NCI-H446 treated with DMSO at 0.1 percent for 48 hours (cell line): ENCODE data around the gene TCP11.

Experiments used
- DNase-seq: peaks from one replicate; lab custom pipeline; 2025; lab: John Stamatoyannopoulos, UW

TCP11 gene

GRCh38 chr6:35173044-35173426, 31.9 kb upstream of the TCP11 start:
- no peak for DNase-seq

- DNase-seq, result no peak
Measured at GRCh38 chr6:35170891-35171290, 29.8 kb upstream of the TCP11 start.

GRCh38 chr6:35170166-35170565, 29.0 kb upstream of the TCP11 start:
- DNase-seq, result no peak

- DNase-seq, result no peak
Measured at GRCh38 chr6:35168461-35168861, 27.3 kb upstream of the TCP11 start.

DNA sequence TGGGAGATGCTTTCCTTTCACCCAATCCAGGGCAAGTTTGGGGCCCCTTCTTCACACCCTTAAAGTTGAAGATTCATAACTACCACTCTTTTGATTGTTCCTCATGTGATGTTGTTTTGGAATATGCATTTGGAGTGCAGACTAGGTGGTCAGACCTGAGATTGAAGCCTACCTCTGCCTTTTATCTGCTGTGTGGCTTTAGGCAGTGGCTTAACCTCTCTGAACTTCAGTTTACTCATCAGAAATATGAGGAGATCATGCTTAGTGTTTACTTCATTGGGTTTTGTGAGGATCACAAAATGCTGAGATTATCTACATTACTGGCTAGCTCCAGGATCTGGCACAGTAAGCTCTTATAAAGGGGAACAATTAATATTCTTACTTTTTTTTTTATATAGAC, 26.4 kb upstream of the TCP11 start:
- DNase-seq, result no peak

DNA sequence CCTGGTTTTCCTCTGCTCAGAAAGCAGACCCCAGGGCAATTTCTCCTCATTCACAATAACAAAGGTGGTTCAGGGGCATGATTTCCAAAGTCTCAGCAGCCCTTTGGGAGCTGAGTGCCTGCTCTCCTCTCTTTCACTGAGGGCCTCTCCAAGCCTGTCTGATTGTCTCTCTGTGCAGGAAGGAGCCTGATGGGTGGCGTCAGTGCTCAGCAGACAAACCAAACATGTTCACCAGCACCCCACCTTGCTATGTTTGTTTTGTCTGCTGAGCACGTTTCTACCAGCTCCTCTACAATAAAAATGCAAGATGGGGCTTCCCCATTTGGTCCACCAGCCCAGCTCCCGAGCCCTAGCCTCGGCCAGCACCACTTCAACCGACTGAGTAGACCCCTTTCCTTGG, 25.4 kb upstream of the TCP11 start:
- no peak for DNase-seq

DNA sequence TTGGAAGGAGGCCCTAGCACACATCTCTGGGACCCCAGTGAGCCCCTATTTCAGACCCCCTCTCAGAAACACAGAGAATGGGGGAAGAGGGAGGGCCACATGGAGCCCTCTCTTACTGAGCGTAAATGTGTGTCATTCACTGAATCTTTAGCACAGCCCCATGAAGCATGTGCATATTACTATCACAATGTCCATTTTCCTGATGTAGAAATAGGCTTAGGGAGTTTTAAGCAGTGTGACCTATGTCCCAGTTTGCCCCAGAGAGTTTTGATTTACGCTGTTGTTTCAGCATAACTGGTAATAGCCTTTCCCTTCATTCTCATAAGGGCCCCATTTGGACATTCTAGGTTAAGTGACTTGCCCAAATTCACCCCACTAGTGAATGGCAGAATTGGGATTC, 25.0 kb upstream of the TCP11 start:
- DNase-seq, result no peak

GRCh38 chr6:35165630-35166071, 24.5 kb upstream of the TCP11 start:
- no peak for DNase-seq

- no peak for DNase-seq
Measured at GRCh38 chr6:35164868-35165267, 23.7 kb upstream of the TCP11 start.

GRCh38 chr6:35164277-35164676, 23.1 kb upstream of the TCP11 start:
- no peak for DNase-seq

GRCh38 chr6:35163836-35164235, 22.7 kb upstream of the TCP11 start:
- DNase-seq, result no peak

GRCh38 chr6:35161776-35162607, 20.9 kb upstream of the TCP11 start:
- DNase-seq, result no peak

DNA sequence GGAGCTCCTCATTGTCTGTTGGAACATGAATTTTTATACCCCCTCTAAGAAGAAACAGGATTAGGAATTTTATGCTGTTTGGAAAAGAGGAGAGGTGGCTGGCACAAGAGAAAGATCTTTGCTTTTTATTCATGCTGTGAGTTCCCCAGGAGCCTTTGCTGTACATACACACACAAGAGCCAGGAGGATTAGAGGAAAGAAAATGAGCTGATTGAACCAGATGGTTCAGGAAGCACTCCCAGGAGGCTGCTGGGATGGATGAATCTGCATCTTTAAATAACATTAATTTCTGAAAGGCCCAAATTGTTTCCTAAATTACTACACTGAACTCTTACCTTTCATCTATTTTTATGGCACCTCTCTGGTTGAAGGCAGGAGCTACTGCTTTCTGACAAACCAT, 20.1 kb upstream of the TCP11 start:
- no peak for DNase-seq

DNA sequence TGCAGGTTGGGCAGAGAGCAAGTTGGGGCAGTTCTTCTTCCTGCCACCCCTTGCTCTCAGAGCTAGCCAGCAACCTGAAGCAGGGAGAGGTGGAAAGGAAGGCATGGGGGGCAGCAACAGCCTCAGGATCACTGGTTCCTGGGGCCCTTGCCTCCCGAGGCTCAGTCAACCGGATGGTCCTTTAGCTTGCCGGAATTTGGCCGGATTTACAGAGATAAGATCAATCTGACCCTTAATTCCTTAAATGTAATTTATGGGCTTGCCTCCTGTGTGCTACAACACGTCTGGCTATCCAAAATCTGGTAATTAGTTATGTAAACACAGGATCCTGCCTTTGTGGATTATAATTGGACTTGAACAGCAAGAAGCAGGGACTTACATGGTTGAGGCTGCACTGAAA, 19.5 kb upstream of the TCP11 start:
- DNase-seq, result no peak

- no peak for DNase-seq
Measured at GRCh38 chr6:35158520-35158919, 17.4 kb upstream of the TCP11 start.

- no peak for DNase-seq
Measured at GRCh38 chr6:35154947-35155346, 13.8 kb upstream of the TCP11 start.

DNA sequence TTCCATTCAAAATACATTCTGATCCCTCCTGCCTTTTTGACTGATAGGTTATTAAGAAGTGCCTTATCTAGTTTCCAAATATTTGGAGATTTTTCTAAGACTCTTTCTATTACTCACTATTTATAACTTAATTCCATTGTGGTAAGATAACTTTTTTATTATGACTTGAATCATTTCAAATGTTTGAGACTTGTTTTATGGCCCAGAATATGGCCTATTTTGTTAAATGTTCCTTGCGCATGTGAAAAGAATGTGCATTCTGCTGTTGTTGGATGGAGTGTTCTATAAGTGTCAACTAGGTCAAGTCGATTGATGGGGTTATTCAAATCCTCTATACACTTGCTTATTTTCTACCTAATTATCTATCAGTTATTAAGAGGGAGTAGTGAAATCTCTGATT, 13.1 kb upstream of the TCP11 start:
- no peak for DNase-seq

- no peak for DNase-seq
Measured at GRCh38 chr6:35152067-35152707, 11.0 kb upstream of the TCP11 start.

- DNase-seq, result no peak
Measured at GRCh38 chr6:35151466-35151865, 10.3 kb upstream of the TCP11 start.

DNA sequence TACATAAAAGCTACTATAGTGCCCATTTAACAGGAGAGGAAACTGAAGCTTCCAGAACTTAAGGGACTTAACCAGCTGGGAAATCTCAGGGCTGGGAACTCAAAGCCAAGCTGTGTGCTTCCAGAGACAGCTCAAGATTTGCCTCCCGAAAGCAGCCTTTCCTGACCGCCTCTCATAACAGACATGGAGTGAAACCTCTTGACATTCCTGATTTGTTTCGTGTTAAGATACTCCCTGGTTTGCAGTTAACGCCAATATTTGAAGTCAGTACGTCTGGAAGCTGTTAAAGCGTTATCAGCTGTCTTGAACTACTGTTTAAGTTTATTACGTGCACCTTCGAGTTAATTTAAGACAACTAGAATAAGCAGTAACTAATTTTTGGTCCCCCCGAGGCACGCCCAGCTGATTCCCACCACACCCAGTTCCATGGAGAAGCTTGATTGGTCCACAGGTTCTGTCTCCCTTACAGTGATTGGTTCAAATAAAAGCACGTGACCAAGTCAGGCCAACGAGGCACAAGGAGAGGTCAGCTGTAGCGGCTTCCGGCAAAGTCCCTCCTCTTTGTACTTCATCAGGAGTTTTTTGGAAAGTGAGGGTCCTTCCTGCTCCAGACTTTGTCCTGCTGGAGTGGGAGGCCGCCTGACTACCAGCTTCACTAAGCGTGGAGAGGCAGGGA, 8.9 kb upstream of the TCP11 start:
- no peak for DNase-seq

GRCh38 chr6:35148167-35148741, 7.1 kb upstream of the TCP11 start:
- no peak for DNase-seq

GRCh38 chr6:35147486-35147885, 6.3 kb upstream of the TCP11 start:
- DNase-seq, result no peak

- no peak for DNase-seq
Measured at GRCh38 chr6:35147026-35147425, 5.9 kb upstream of the TCP11 start.
